GM23338 (cell line): Measurements from ENCODE around the gene WASF2. TPM values are rescaled to one million over a fixed set of nuclear protein-coding genes. Genes with fewer than 3 reads are reported as not detected.

Experiments used
- ATAC-seq: fragments of 200-7000 bp; cut with Tn5 transposase; 3 replicates; pipeline ENCODE4 v1.9.1; 2020
- DNase-seq: peaks from one replicate; pipeline ENCODE4 v3.0.0-alpha.2; 2015; ENCODE audit warnings: low spot score
- H2AFZ ChIP-seq: fragments of 200-600 bp; sonication (generic); 2 replicates; pipeline ENCODE4 v1.8.0; 2016; ENCODE audit warnings: antibody characterized with exemption, mild to moderate bottlenecking, moderate library complexity
- H3F3A ChIP-seq: fragments of 200-600 bp; sonication (generic); replicated peaks from 2 replicates; pipeline ENCODE4 v1.8.0; 2017; ENCODE audit warnings: antibody characterized with exemption, mixed run types, low read depth
- H3K27ac ChIP-seq: fragments of 200-600 bp; sonication (generic); 2 replicates; pipeline ENCODE4 v1.6.1; 2016; ENCODE audit warnings: low read depth
- H3K27me3 ChIP-seq: fragments of 200-600 bp; sonication (generic); 2 replicates; pipeline ENCODE4 v1.8.0; 2016; ENCODE audit warnings: mild to moderate bottlenecking, mixed run types, moderate library complexity; ENCODE audit not compliant: insufficient read depth
- H3K36me3 ChIP-seq: fragments of 200-600 bp; sonication (generic); 2 replicates; pipeline ENCODE4 v1.8.0; 2016; ENCODE audit warnings: mild to moderate bottlenecking; ENCODE audit not compliant: insufficient read depth
- H3K4me1 ChIP-seq: fragments of 200-600 bp; sonication (generic); 2 replicates; pipeline ENCODE4 v1.8.0; 2016; ENCODE audit warnings: mild to moderate bottlenecking, moderate library complexity; ENCODE audit not compliant: insufficient read depth
- H3K4me2 ChIP-seq: fragments of 200-600 bp; sonication (generic); 2 replicates; pipeline ENCODE4 v1.7.1; 2017; ENCODE audit warnings: mixed run types
- H3K4me3 ChIP-seq: fragments of 200-600 bp; sonication (generic); 2 replicates; pipeline ENCODE4 v1.6.1; 2016; ENCODE audit warnings: mixed run types
- H3K79me2 ChIP-seq: fragments of 200-600 bp; sonication (generic); replicated peaks from 2 replicates; pipeline ENCODE4 v1.8.0; 2017; ENCODE audit warnings: mild to moderate bottlenecking; ENCODE audit not compliant: insufficient read depth
- H3K9me2 ChIP-seq: fragments of 200-600 bp; sonication (generic); 2 replicates; pipeline ENCODE4 v1.8.0; 2017; ENCODE audit not compliant: insufficient read depth
- H4K20me1 ChIP-seq: fragments of 200-600 bp; sonication (generic); replicated peaks from 2 replicates; pipeline ENCODE4 v1.8.0; 2017; ENCODE audit warnings: mild to moderate bottlenecking; ENCODE audit not compliant: insufficient read depth
- H3K27ac Mint-ChIP-seq: 2 replicates; pipeline ENCODE4 v1.8.0; 2020; ENCODE audit warnings: inconsistent platforms, mild to moderate bottlenecking, moderate library complexity, mixed read lengths
- H3K27me3 Mint-ChIP-seq: 3 replicates; pipeline ENCODE4 v1.8.0; 2022; ENCODE audit warnings: low read depth, mild to moderate bottlenecking, moderate library complexity, mixed read lengths, inconsistent platforms; ENCODE audit not compliant: insufficient read depth, poor library complexity
- H3K36me3 Mint-ChIP-seq: 3 replicates; pipeline ENCODE4 v1.8.0; 2021; ENCODE audit warnings: low read depth, mild to moderate bottlenecking, inconsistent platforms, moderate library complexity, mixed read lengths
- H3K4me1 Mint-ChIP-seq: 3 replicates; pipeline ENCODE4 v1.8.0; 2020; ENCODE audit warnings: mild to moderate bottlenecking, inconsistent platforms, mixed read lengths
- H3K4me3 Mint-ChIP-seq: 3 replicates; pipeline ENCODE4 v1.8.0; 2021; ENCODE audit warnings: moderate library complexity, mild to moderate bottlenecking, inconsistent platforms, mixed read lengths
- H3K9me3 Mint-ChIP-seq: 3 replicates; pipeline ENCODE4 v1.8.0; 2020; ENCODE audit warnings: moderate library complexity, mild to moderate bottlenecking, inconsistent platforms, mixed read lengths
- CREB1 ChIP-seq: fragments of 250-450 bp; sonication (Bioruptor Pico); IDR thresholded peaks from 2 replicates; pipeline ENCODE4 v1.5.0; 2020; ENCODE audit warnings: low read depth, mild to moderate bottlenecking, moderate library complexity
- EZH2phosphoT487 ChIP-seq: fragments of 200-600 bp; sonication (generic); IDR thresholded peaks from one replicate; pipeline ENCODE4 v1.8.1; 2018; ENCODE audit warnings: antibody characterized with exemption; ENCODE audit not compliant: unreplicated experiment
- JUNB ChIP-seq: IDR thresholded peaks from one replicate; pipeline ENCODE4 v1.6.1; 2016; ENCODE audit warnings: antibody characterized with exemption; ENCODE audit not compliant: unreplicated experiment
- NANOG ChIP-seq: IDR thresholded peaks from 2 replicates; pipeline ENCODE4 v1.6.1; 2016; ENCODE audit warnings: antibody characterized with exemption, borderline replicate concordance
- STAT1 ChIP-seq: IDR thresholded peaks from one replicate; pipeline ENCODE4 v1.6.1; 2016; ENCODE audit warnings: antibody characterized with exemption; ENCODE audit not compliant: unreplicated experiment
- ZNF114 ChIP-seq: fragments of 250-450 bp; sonication (Bioruptor Pico); IDR thresholded peaks from 2 replicates; pipeline ENCODE4 v1.5.0; 2020; ENCODE audit warnings: mild to moderate bottlenecking, moderate library complexity
- ZNF331 ChIP-seq: fragments of 250-450 bp; sonication (Bioruptor Pico); IDR thresholded peaks from 2 replicates; pipeline ENCODE4 v1.5.0; 2020; ENCODE audit warnings: low read depth, mild to moderate bottlenecking, moderate library complexity
- polyA plus RNA-seq: library from polyadenylated mRNA; unstranded; fragments of >200 nt; fragmentation: Nextera tagmentation; extraction: Ambion mirVana; gene quantifications from 2 replicates; pipeline ENCODE4 v1.2.1, GENCODE V29; 2016
- total RNA-seq: library from RNA; depleted of rRNA; stranded (reverse); fragments of >200 nt; shearing (Covaris generic); gene quantifications from 2 replicates; pipeline ENCODE4 v1.2.3, GENCODE V29; 2014
- TF ChIP-seq, protein P1 (sequence below): fragments of 250-450 bp; sonication (Bioruptor Pico); IDR thresholded peaks from 2 replicates; pipeline ENCODE4 v1.5.0; 2020; ENCODE audit warnings: mild to moderate bottlenecking, moderate library complexity
- TF ChIP-seq, protein P2 (sequence below), 2 experiments: fragments of 200-600 bp in 1 of 2; sonication (generic) in 1 of 2; conservative IDR thresholded peaks; 2 replicates each; pipeline versions ENCODE4 v1.5.1 to v1.6.1; 2016 to 2017; ENCODE audit warnings: antibody characterized with exemption in 2 of 2, low read depth in 2 of 2, mild to moderate bottlenecking in 2 of 2, moderate library complexity in 1 of 2

Gene WASF2
- total and polyA plus RNA-seq, 2 experiments from 2014 or later: 40.9 to 95.6 TPM

DNA sequence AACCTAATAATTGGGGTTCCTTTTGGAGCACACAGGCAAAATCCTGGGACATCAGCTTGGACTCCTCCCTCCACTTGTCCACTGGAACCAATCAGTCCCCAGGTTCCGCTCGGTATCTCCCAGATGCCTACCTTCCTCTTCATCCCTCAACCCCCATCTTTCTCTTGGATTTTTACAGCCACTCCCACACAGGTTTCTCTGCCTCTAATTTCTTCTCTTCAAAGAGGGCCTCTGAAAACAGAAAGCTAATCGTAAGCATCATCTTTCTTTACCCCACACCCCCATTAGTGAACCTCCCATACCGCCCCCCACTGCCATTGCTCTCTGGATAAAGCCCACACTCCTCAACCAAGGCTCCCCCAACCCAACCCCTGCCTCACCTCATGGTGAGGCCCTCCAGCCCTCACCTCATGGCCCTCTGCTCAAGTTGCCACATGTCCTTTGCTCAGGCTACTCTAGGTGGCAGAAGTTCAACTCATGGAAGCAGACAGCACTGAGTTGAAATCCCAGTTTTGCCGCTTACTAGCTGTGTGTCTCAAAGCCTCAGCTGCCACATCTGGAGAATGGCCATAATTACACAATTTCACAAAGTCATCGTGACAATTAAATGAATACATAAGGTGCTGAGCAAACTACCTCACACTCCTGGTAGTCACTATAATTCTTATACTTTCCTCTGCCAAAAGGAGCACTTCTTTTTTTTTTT is 18.1 kb upstream of the WASF2 start (continued):
- TF ChIP-seq, protein P1, sequence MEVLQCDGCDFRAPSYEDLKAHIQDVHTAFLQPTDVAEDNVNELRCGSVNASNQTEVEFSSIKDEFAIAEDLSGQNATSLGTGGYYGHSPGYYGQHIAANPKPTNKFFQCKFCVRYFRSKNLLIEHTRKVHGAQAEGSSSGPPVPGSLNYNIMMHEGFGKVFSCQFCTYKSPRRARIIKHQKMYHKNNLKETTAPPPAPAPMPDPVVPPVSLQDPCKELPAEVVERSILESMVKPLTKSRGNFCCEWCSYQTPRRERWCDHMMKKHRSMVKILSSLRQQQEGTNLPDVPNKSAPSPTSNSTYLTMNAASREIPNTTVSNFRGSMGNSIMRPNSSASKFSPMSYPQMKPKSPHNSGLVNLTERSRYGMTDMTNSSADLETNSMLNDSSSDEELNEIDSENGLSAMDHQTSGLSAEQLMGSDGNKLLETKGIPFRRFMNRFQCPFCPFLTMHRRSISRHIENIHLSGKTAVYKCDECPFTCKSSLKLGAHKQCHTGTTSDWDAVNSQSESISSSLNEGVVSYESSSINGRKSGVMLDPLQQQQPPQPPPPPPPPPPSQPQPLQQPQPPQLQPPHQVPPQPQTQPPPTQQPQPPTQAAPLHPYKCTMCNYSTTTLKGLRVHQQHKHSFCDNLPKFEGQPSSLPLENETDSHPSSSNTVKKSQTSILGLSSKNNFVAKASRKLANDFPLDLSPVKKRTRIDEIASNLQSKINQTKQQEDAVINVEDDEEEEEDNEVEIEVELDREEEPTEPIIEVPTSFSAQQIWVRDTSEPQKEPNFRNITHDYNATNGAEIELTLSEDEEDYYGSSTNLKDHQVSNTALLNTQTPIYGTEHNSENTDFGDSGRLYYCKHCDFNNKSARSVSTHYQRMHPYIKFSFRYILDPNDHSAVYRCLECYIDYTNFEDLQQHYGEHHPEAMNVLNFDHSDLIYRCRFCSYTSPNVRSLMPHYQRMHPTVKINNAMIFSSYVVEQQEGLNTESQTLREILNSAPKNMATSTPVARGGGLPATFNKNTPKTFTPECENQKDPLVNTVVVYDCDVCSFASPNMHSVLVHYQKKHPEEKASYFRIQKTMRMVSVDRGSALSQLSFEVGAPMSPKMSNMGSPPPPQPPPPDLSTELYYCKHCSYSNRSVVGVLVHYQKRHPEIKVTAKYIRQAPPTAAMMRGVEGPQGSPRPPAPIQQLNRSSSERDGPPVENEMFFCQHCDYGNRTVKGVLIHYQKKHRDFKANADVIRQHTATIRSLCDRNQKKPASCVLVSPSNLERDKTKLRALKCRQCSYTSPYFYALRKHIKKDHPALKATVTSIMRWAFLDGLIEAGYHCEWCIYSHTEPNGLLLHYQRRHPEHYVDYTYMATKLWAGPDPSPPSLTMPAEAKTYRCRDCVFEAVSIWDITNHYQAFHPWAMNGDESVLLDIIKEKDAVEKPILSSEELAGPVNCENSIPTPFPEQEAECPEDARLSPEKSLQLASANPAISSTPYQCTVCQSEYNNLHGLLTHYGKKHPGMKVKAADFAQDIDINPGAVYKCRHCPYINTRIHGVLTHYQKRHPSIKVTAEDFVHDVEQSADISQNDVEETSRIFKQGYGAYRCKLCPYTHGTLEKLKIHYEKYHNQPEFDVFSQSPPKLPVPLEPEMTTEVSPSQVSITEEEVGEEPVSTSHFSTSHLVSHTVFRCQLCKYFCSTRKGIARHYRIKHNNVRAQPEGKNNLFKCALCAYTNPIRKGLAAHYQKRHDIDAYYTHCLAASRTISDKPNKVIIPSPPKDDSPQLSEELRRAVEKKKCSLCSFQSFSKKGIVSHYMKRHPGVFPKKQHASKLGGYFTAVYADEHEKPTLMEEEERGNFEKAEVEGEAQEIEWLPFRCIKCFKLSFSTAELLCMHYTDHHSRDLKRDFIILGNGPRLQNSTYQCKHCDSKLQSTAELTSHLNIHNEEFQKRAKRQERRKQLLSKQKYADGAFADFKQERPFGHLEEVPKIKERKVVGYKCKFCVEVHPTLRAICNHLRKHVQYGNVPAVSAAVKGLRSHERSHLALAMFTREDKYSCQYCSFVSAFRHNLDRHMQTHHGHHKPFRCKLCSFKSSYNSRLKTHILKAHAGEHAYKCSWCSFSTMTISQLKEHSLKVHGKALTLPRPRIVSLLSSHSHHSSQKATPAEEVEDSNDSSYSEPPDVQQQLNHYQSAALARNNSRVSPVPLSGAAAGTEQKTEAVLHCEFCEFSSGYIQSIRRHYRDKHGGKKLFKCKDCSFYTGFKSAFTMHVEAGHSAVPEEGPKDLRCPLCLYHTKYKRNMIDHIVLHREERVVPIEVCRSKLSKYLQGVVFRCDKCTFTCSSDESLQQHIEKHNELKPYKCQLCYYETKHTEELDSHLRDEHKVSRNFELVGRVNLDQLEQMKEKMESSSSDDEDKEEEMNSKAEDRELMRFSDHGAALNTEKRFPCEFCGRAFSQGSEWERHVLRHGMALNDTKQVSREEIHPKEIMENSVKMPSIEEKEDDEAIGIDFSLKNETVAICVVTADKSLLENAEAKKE: no peak

GRCh38 chr1:27506703-27507102 is 16.7 kb upstream of the WASF2 start:
- Histone ChIP-seq H3K79me2 (no peaks in the 10 kb centered on the region), H3K27me3 (no peaks in the 10 kb centered on the region), H3F3A (peaks cover 3% of the 10 kb centered on the region), H3K4me1 (peaks cover 17% of the 10 kb centered on the region), H4K20me1 (no peaks in the 10 kb centered on the region), H3K36me3 (no peaks in the 10 kb centered on the region), H2AFZ (no peak overlapping the region), H3K4me2 (no peak overlapping the region), H3K4me3 (no peak overlapping the region), H3K9me2 (no peaks in the 10 kb centered on the region), H3K27ac (no peak overlapping the region)
- no peak overlapping the region for H3K4me3 Mint-ChIP-seq
- H3K27me3 Mint-ChIP-seq: peaks cover 15% of the 10 kb centered on the region
- ATAC-seq: no peak
- TF ChIP-seq EZH2phosphoT487 (no peak), NANOG (no peak), JUNB (no peak), ZNF331 (no peak), STAT1 (no peak), ZNF114 (CRISPR knock-in tag) (no peak), CREB1 (CRISPR knock-in tag) (no peak)
- TF ChIP-seq, protein P2, sequence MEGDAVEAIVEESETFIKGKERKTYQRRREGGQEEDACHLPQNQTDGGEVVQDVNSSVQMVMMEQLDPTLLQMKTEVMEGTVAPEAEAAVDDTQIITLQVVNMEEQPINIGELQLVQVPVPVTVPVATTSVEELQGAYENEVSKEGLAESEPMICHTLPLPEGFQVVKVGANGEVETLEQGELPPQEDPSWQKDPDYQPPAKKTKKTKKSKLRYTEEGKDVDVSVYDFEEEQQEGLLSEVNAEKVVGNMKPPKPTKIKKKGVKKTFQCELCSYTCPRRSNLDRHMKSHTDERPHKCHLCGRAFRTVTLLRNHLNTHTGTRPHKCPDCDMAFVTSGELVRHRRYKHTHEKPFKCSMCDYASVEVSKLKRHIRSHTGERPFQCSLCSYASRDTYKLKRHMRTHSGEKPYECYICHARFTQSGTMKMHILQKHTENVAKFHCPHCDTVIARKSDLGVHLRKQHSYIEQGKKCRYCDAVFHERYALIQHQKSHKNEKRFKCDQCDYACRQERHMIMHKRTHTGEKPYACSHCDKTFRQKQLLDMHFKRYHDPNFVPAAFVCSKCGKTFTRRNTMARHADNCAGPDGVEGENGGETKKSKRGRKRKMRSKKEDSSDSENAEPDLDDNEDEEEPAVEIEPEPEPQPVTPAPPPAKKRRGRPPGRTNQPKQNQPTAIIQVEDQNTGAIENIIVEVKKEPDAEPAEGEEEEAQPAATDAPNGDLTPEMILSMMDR (conservative IDR thresholded peaks at IDR 0.05; ENCODE audit: low read depth in 2 of 2): no peak
- H3K4me1 Mint-ChIP-seq: peaks cover 23% of the 10 kb centered on the region
- DNase-seq: no peak
- no peaks in the 10 kb centered on the region; the same call in 2 of the 3 replicates for H3K9me3 Mint-ChIP-seq
- no peaks in the 10 kb centered on the region for H3K36me3 Mint-ChIP-seq
- no peak overlapping the region for H3K27ac Mint-ChIP-seq
